Measurements from ENCODE around the gene TRPV3.
"Not testable (repeated sequence)": the region's sequence is repeated elsewhere in the genome, so short reads cannot be mapped to it uniquely, and the experiment has no call there.

TRPV3 gene

DNA sequence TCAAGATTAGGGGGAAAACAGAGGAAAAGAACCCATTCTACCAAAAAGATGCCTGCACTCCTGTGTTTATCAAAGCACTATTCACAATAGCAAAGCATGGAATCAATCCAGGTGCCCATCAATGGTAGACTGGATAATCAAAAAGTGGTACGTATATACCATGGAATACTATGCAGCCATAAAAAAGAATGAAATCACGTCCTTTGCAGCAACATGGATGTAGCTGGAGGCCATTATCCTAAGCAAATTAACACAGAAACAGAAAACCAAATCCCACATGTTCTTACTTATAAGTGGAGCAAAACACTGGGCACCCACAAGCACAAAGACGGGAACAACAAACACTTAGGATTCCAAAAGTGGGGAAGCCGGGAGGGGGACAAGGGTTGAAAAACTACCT is 21.1 kb upstream of the TRPV3 start:
- H3K9me3 ChIP-seq (ENCODE audit: control insufficient read depth, insufficient read depth, low read depth, low read length); POLR2A ChIA-PET; H3K4me1 ChIP-seq (ENCODE audit: control insufficient read depth, insufficient read depth, low read length); CTCF ChIA-PET; H3K27ac ChIP-seq (ENCODE audit: extremely low read depth, low read depth, low read length); H3K4me3 ChIP-seq (ENCODE audit: low read depth, low read length): not testable (repeated sequence)
- TF ChIP-seq, protein P1, sequence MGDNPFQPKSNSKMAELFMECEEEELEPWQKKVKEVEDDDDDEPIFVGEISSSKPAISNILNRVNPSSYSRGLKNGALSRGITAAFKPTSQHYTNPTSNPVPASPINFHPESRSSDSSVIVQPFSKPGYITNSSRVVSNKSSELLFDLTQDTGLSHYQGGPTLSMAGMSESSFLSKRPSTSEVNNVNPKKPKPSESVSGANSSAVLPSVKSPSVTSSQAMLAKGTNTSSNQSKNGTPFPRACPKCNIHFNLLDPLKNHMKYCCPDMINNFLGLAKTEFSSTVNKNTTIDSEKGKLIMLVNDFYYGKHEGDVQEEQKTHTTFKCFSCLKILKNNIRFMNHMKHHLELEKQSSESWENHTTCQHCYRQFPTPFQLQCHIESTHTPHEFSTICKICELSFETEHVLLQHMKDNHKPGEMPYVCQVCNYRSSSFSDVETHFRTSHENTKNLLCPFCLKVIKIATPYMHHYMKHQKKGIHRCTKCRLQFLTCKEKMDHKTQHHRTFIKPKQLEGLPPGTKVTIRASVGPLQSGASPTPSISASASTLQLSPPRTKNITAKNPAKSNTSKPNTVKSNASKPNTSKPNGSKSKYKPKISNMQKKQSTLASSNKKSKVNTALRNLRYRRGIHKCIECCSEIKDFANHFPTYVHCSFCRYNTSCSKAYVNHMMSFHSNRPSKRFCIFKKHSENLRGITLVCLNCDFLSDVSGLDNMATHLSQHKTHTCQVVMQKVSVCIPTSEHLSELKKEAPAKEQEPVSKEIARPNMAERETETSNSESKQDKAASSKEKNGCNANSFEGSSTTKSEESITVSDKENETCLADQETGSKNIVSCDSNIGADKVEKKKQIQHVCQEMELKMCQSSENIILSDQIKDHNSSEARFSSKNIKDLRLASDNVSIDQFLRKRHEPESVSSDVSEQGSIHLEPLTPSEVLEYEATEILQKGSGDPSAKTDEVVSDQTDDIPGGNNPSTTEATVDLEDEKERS (tag by site-specific recombination; IDR thresholded peaks at IDR 0.05), result peak; percentile 52; the same call in 1 of the 2 replicates
- peak; percentile 98 for TF ChIP-seq ZNF146 (tag by site-specific recombination; IDR thresholded peaks at IDR 0.05)
- H3K36me3 ChIP-seq (ENCODE audit: control insufficient read depth in 2 of 2, insufficient read depth in 1 of 2, low read length in 2 of 2), result peaks cover 4 to 46% of the 10 kb centered on the region in 2 experiments; a peak in 2 of 3 replicates

DNA sequence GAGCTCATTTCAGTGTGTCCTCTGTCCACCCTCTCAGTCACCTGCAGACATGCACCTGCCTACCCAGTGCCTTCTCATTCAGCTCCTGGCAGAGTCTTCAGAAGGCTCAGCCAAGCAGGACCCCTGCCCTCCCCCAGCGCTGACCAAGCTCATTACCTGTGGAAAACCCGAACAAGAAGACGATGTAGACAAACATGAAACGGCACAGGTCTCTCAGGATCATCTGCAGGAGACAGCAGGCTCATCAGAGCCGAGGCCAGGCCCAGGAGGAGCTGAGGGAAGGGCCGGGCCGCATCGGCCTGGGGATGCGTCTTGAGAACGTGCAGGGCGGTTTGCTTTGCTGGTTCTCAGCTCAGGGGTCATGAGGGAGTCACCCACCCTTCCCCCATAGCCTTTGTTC is 19.4 kb upstream of the TRPV3 start:
- Histone ChIP-seq H3K9me3 (ENCODE audit: control insufficient read depth, insufficient read depth, low read depth, low read length) (no peaks in the 10 kb centered on the region), H3K27ac (ENCODE audit: extremely low read depth, low read depth, low read length) (no peak overlapping the region), H3K4me3 (ENCODE audit: low read depth, low read length) (no peak overlapping the region), H3K4me1 (ENCODE audit: control insufficient read depth, insufficient read depth, low read length) (no peaks in the 10 kb centered on the region), H3K36me3 (ENCODE audit: control insufficient read depth in 2 of 2, insufficient read depth in 1 of 2, low read length in 2 of 2) (peaks cover 4 to 50% of the 10 kb centered on the region in 2 experiments; a peak in 2 of 3 replicates)
- POLR2A ChIA-PET, result interaction anchor here (0.8 kb wide), 1 partner anchor 16 kb away, joined by 3 read pairs; no protein-coding TSS in a partner anchor
- CTCF ChIA-PET, result interaction anchor here (0.5 kb wide), 1 partner anchor 628 kb away, joined by 3 read pairs; no protein-coding TSS in a partner anchor
- TF ChIP-seq ZNF837 (tag by site-specific recombination; IDR thresholded peaks at IDR 0.05), result no peak
- no peak for TF ChIP-seq ZFHX2 (tag by site-specific recombination; conservative IDR thresholded peaks at IDR 0.05)
- TF ChIP-seq, protein P2, sequence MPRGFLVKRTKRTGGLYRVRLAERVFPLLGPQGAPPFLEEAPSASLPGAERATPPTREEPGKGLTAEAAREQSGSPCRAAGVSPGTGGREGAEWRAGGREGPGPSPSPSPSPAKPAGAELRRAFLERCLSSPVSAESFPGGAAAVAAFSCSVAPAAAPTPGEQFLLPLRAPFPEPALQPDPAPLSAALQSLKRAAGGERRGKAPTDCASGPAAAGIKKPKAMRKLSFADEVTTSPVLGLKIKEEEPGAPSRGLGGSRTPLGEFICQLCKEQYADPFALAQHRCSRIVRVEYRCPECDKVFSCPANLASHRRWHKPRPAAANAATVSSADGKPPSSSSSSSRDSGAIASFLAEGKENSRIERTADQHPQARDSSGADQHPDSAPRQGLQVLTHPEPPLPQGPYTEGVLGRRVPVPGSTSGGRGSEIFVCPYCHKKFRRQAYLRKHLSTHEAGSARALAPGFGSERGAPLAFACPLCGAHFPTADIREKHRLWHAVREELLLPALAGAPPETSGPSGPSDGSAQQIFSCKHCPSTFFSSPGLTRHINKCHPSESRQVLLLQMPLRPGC (tag by site-specific recombination; IDR thresholded peaks at IDR 0.05), result no peak
- TF ChIP-seq, protein P3, sequence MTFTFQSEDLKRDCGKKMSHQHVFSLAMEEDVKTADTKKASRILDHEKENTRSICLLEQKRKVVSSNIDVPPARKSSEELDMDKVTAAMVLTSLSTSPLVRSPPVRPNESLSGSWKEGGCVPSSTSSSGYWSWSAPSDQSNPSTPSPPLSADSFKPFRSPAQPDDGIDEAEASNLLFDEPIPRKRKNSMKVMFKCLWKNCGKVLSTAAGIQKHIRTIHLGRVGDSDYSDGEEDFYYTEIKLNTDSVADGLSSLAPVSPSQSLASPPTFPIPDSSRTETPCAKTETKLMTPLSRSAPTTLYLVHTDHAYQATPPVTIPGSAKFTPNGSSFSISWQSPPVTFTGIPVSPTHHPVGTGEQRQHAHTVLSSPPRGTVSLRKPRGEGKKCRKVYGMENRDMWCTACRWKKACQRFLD (tag by site-specific recombination; IDR thresholded peaks at IDR 0.05), result no peak
- TF ChIP-seq, protein P4, sequence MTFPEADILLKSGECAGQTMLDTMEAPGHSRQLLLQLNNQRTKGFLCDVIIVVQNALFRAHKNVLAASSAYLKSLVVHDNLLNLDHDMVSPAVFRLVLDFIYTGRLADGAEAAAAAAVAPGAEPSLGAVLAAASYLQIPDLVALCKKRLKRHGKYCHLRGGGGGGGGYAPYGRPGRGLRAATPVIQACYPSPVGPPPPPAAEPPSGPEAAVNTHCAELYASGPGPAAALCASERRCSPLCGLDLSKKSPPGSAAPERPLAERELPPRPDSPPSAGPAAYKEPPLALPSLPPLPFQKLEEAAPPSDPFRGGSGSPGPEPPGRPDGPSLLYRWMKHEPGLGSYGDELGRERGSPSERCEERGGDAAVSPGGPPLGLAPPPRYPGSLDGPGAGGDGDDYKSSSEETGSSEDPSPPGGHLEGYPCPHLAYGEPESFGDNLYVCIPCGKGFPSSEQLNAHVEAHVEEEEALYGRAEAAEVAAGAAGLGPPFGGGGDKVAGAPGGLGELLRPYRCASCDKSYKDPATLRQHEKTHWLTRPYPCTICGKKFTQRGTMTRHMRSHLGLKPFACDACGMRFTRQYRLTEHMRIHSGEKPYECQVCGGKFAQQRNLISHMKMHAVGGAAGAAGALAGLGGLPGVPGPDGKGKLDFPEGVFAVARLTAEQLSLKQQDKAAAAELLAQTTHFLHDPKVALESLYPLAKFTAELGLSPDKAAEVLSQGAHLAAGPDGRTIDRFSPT (tag by site-specific recombination; IDR thresholded peaks at IDR 0.05), result no peak
- TF ChIP-seq ZNF624 (tag by site-specific recombination; IDR thresholded peaks at IDR 0.05), result no peak
- TF ChIP-seq, protein P5, sequence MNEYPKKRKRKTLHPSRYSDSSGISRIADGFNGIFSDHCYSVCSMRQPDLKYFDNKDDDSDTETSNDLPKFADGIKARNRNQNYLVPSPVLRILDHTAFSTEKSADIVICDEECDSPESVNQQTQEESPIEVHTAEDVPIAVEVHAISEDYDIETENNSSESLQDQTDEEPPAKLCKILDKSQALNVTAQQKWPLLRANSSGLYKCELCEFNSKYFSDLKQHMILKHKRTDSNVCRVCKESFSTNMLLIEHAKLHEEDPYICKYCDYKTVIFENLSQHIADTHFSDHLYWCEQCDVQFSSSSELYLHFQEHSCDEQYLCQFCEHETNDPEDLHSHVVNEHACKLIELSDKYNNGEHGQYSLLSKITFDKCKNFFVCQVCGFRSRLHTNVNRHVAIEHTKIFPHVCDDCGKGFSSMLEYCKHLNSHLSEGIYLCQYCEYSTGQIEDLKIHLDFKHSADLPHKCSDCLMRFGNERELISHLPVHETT (tag by site-specific recombination; IDR thresholded peaks at IDR 0.05), result no peak
- TF ChIP-seq KLF1 (tag by site-specific recombination; IDR thresholded peaks at IDR 0.05), result no peak
- TF ChIP-seq REPIN1 (tag by site-specific recombination; IDR thresholded peaks at IDR 0.05; ENCODE audit: low read depth), result no peak
- TF ChIP-seq ZNF670 (tag by site-specific recombination; IDR thresholded peaks at IDR 0.05; ENCODE audit: low read depth), result no peak

All from HEK293 (cell line).